Stimulated activated CD4-positive, alpha-beta T cell treated with anti-CD3 and anti-CD28 coated beads, Interleukin-4, amount 100 ng/mL, for 1 hour (primary cell): ENCODE results near the gene CEP95.

Experiments
- DNase-seq: peaks from one replicate; pipeline ENCODE4 v3.0.0-alpha.2; 2020

The CEP95 gene

DNA sequence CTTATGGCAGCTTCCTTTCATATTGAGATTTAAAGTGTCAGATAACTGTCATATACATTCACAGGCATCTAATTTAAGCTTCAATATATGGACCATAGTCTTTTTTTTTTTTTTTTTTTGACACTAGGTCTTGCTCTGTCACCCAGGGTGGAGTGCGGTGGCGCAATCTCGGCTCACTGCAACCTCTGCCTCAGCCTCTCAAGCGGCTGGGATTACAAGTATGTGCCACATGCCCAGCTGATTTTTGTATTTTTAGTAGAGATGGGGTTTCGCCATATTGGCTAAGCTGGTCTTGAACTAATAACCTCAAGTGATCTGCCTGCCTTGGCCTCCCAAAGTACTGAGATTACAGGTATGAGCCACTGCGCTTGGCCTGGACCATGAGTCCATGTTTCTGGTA lies 13.6 kb downstream of the CEP95 start:
- no peak for DNase-seq

DNA sequence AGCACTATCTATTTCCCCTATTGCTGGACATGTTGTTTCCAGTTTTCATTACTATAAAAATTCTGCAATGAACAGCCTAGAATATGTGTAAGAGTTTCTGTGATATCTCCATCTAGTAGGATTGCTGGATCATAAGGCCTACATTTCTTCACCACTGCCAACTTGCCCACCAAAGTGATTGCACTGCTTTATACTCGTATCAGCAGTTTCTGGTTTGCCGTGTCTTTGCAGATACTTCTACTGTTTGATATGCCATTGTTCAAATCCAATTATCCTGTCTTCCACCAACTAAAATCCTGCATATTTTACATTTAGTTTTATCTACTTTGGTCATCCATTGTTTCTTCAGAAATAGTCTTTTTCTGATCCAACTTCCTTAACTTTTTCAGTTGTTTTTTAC lies 21.1 kb downstream of the CEP95 start:
- DNase-seq: no peak

DNA sequence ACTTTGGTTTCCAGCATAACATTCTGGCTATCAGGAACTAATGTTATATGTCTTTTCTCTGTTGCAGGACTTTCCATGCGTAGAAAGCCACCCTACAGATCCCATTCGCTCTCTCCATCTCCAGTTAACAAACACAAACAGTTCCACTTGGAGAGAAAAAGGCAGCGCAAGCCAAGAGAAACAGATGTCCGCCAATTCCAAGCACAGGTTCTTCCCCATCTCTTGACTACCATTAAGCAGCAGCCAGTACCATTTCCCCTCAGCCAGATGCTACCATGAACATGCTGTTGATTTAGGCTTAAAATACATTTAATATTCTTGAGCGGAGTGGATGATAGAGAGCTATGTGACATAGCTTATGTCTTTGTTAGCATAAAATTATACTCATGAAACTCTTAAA lies 22.4 kb downstream of the CEP95 start:
- no peak for DNase-seq

DNA sequence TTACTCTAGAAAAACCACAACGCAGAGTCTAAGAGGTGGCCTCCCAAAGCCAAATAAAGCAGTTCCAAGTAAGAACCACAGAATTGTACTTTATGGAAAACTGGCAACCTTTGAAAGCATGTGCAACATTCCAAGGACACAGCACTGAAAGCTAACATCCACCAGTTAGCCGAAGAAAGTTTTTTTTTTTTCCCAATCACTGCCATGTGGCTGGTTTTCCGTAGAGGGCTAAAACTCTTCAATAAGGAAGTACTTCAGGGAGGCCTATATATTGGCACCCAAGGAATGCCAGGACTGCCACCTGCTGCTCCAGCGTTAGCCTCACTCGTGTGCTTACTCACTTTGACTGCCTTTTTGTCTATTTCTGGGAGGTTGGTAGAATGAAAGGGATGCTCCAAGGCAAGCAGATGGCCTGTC lies 25.2 kb downstream of the CEP95 start:
- DNase-seq: no peak

DNA sequence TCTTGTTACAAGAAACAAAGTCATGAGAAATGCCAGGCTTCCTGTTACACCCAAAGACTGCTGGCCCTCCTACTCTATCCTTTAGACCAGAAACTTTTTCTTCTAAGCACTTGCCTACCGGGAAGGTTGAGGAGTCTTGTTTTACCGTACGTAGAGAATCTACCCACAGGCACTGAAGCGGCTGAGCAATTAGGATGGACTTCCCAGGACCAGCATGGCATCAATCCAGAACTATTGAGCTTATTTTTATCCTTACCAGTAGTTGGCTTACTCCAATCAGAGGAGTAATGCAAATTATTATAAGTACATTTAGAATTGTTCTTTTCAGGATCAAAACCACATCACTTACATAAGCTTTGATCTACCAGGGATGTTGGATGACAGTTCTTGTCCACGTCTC lies 25.6 kb downstream of the CEP95 start:
- no peak for DNase-seq

DNA sequence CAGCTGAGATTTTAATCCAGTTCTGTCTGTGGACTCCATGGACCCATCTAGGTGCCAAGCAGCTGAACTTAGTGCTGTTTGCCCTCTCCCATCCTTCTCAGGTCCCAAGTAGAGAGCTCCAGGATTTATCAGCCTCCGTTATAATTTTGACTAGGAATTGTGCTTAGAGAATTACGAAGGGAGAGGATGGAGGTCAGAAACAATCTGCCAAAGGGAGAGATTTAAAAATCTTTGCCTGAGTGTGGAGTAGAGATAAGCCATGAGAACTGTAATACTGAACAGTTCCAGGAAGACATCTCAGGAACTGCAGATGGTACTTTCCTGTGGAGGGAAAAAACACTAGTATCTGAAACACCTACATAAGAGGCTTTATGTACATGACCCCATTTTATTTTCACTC lies 27.0 kb downstream of the CEP95 start:
- no peak for DNase-seq

DNA sequence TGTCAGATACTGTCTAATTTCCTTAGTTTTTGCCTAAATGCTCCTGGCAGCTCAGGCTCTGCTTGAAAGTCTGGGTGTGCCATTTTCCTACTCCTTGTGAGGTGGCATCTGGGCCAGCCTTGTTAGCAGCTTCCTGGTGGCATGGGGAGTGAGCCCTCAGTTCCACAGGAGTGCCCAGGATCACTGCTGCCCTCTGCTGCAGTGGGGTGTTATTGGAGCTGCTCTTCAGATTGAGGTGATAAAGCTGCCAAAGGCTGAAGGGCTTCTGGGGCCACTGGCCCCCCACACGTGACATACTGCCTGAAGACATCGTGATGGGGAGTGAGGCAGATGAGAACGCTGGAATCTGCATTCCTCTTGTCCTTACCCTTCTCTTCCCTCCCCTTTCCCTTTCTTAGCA lies 27.4 kb downstream of the CEP95 start:
- peak; percentile 2 for DNase-seq

DNA sequence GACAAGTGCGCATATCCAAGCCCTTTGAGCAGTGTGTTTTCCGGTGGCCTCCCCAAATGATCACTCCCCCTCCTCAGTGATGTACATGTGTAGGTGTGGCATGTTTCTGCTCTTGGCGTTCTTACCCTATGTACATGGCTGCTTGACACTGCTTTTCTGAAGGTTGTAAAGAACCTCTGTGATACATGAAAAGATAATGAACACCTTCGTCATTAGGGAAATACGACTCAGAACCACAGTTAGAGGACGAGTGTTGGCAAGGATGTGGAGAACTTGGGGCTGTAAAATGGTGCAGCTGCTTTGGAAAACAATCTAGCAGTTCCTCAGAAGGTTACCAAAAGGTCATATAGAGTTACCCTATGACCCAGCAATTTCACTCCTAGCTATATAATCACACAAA lies 28.6 kb downstream of the CEP95 start:
- no peak for DNase-seq

DNA sequence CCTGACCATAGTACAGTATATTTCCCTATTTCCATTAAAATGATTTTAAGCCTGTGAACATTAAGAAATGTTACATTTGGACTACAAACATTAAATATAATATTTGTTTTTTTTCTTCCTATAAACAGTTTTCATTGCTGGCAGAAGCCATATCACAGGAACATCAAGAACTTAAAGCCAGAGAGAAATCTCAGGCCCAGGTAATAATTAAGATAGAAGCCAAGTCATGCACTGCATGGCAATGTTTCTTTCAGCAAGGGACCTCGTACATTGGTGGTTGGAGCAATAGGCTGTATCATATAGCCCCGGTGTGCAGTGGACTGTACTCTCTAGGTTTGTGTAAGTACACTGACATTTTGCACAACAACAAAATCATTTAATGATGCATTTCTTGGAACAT lies 30.1 kb downstream of the CEP95 start:
- no peak for DNase-seq

DNA sequence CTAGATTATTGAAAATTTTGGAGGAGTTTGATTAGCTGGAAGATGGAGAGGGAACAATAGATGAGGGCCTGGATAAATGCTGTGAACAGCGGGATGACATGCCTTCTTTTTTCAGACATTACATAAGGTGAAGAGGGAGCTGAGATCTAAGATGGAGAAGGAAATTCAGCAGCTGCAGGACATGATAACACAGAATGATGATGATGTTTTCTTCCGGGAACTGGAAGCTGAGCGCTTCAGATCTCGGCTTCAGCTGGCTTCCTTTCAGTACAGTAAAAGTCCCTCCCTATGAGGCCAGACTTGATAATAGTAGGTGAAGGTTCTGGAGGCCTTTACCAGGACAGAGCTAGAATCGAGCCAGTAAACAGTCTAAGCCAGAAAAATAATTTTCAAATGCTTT lies 30.7 kb downstream of the CEP95 start:
- no peak for DNase-seq

DNA sequence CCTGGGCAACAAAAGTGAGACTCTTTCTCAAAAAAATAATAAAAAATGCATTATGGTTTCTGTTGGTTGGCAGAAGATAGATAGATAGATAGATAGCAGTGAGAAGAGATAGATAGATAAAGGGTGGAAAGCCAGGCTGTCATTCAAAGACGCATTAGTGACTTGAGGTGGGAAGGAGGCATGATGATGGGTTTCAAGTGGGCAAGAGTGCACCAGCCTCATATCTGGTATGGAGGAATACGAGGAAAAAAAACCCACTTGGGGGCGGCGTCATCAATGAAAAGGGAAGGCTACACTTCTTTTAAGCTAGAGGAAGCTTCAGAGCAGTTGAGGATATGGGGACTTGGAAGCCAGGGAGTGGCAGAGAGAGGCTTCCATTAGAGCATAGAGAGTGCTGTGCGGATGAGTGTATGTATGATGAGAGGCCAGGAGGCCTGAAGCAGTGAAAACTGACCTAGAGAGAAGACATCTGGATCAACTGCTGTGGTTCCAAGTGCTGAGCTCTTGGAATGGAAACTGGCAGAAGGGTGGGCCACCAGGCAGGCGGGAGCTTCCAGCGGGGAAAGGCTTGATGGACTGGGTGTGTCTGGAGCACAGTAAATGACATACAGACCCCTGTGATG lies 31.8 kb downstream of the CEP95 start:
- DNase-seq: no peak

DNA sequence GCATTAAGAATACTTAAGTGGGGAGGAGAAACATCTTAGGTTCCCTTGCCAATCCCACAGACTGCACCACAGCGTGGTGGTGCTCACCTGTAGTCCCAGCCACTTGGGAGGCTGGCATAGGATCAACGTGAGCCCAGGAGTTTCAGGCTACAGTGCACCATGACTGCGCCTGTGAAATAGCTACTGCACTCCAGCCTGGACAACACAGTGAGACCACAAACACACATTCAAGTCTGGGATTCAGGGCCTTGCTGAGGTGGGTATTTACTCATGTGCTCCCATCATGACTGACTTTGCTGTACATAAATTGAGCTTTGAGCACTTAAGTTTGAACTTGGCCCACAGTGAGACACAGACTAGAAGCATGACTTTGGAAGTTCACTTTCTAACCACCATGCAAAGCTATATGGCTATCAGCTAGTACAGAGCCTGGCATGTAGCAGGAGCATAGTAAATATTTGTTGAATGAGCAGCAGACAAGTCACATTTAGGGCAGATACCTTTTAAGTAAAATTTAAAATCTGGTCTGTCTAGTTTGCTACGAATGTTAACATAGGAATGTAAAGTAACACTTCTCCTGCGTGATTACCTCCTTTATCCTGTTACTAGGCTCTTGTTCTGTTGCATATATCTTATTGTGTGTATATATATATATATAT lies 33.5 kb downstream of the CEP95 start:
- no peak for DNase-seq

DNA sequence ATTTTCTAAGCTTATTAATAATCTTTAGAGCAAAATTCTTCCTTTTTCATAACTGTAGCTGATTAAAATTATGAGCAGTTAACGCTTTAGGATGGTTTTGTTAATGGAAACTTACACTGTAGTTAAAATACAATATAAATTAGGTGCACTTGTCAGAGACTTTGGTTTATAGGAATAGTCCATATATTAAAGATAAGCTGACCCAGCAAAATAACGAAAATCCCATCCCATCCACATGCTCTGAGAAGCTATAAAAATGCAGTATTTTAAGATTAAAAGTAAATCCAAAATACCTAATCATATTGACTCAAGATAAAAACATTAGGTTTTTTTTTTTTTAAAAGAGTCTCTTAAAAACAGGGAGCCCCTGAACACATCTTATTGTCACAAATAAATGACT lies 38.0 kb downstream of the CEP95 start:
- DNase-seq: no peak

DNA sequence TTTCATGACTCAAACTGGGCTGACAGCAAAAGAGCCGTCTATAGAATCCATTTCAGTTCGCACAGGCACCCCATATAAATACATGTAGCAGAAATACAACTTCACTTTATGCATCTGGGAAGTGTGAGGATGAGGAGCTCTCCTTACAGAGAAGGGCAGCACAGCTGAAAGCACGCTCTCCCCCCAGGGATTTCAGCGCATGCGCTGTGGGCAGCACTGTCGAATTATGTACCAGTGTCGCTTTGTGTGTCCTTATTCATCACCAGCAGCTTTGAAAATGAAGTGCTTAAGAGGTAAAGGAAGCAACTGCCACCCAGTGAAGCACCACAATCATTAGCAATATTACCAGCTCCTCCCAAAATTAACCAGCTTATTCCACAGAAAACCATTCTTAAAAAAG lies 39.9 kb downstream of the CEP95 start:
- no peak for DNase-seq

DNA sequence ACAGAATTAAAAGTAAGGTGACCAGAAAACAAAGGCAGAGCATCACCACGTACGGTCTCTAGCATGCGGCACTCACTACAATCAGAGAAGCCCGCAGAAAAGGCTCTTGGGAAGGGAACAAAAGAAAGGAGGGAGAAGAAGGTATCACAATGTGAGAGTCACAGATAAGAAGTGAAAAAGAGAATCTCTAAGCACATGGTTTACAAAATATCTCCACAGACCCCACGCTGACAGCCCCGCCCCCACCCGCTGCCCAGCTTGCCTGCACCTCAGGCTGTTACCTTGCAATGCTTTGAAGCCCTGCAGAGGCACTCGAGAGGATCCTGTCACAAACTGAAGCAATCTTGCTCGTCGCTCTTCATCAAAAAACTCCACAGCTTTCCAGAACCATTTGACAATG lies 40.5 kb downstream of the CEP95 start:
- DNase-seq: no peak

DNA sequence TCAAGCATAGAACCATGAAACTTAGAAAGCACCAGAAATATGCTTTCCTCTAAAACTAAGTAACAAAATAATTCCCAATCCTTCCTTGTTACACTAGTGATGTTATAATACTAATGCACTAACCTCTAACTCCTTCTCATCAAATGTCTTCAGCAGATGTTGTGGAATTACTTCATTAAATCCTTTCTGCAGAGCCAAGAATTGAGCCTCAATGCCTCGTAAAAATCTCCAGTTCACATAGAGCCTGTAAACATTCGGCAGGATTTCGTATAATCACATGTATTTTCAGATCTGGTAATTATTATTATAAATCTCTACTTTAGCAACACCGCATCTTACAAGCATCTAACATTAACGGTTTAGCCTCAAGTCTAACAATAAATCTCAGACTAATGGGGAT lies 44.7 kb downstream of the CEP95 start:
- DNase-seq: no peak

DNA sequence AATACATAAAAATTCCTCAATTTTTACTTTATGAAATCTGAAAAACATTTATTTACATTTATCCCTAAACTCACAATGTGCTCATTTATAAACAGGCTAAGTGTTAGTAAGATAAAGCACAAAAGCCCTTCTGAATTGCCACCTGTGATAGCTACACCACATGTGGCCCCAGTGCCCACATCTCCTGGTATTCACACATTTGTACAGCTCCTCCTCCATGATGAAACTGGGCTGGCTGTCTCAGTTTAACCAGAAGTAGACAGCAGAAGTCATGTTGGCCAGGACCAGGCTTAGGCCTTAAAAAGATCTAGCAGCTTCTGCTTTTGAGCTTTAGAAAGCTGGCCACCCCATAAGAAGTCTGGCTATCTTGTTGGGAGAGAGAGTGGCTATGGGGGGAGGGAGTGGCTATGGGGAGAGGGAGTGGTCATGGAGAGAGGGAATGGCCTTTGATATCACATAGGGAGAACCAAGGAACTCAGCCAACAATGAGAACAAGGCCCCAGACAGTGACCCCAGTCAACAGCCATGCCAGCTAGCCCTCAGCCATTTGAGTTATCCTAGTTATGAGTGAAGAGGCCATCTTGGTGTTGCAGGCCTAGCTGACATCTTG lies 47.4 kb downstream of the CEP95 start:
- DNase-seq: no peak

DNA sequence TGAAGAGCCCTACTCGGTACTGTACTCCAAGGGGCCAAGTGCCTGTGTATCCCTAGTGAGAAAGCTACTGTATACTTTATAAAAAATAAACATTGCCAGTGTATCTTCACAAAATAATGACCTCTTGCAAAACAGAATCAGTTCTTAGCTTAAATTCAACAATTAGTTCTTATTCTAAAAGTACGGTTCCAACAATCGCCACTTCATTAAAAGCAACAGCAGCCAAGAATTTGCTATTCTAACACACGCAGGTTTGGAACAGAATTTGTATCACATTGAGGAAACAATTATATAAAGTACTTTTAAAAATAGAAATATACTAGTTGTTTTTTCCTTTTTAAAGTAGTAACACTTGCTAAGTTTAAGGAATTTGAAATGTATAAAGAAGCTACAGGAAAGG lies 48.5 kb downstream of the CEP95 start:
- DNase-seq: no peak

DNA sequence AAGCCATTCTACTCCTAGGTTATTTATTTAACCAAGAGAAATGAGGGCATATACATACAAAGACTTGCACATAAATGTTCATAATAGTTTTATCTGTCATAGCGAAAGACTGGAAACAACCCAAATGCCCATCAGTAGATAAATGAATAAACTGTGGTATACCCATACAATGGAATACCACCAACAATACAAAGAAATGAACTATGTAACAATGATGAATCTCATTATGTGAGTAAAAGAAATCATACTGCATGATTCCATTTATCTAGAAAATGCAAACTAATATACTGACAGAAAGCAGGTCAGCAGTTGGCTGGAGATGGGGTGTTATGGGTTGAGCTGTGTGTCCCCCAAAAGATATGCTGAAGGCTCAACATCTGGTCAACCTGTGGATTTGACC lies 57.3 kb downstream of the CEP95 start:
- DNase-seq: no peak

DNA sequence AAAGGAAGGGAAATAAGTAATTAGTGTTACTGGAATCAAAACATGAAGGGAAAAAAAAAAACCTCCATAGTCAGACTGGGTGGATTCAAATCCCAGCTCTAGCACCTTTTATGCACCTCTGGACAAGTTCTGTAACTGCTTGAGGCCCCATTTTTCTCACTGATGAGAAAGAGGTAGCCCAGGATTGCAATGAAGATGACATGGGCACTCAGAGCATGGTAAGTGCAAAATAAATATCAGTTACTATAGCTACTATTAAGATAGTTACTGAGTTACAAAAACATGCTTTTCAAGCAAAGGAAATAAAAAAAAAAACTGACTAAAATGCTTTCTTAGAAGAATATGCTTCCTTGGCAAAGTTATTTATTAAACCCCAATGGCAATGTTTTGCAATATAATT lies 58.8 kb downstream of the CEP95 start:
- no peak for DNase-seq

DNA sequence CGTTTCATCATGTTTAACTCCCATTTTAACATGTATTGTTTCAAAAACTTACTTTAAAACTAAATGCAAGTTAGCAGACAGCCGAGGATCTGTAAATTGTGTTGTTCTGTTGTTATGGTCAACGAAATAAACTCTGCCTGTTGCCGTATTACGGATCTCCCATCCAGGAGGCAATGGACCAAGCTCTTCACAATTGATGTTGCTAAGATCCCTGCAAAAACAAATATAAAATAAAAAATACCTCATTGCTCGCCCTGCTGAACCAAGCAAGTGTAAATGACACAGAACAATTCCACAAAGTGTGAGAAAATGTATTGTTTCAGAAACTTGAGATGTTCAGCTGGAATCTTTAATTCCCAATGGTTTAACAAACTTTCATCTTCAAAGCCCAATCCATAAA lies 65.0 kb downstream of the CEP95 start:
- no peak for DNase-seq

DNA sequence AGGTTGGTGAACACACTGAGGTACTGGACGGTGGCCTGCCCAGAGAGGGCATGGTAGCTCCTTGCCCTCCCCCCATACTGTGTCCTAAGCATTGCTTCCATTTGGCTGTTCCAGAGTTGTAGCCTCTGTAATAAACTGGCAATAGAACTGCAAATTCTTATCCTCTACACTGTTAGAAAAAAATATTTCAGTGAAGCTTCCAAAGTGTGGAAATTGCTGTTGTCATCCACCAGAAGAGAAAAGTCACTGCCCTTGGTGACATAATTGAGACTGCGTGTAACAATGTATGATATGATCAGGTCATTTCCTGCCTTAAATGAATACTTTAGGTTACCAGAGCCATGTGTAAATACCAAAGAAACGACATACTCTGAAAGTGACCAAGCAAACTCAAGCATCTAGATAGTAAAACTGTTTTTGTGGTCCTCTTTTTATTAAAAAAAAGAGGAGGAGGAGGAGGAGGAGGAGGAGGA lies 65.9 kb downstream of the CEP95 start:
- DNase-seq: no peak

DNA sequence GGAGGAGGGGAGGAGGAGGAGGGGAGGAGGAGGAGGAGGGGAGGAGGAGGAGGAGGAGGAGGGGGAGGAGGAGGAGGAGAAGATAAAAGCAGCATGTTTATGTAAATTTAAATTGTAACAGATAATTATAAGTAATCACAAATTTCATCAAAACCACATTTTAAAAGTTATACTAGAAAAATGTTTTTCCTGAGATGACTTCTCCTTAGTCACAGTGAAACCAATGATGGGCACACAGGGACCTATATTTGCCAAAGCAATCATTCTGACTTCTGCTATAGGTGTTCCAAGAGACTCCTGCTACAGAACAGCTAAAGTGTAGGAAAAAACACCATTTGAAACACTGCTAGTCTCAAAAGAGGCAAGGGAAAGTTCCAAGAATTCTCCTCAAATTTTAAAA lies 66.4 kb downstream of the CEP95 start:
- no peak for DNase-seq

DNA sequence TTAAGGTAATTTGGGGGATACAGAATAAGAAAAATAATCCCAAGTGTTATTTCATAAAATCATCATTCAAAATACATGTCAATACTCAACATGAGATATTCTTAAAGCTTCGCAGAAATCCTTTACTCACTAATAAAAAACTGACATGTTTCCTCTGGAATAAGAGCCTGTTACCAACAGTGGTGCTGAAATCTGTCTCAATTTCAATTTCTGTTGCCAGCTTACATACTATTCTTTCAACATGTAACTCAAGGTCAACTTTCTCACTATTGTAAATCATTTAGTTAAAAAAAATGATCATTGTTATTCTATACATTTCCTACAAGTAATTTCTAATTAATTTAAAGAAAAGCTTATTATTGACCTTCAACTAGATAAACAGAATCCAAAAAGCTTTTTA lies 67.9 kb downstream of the CEP95 start:
- DNase-seq: no peak

DNA sequence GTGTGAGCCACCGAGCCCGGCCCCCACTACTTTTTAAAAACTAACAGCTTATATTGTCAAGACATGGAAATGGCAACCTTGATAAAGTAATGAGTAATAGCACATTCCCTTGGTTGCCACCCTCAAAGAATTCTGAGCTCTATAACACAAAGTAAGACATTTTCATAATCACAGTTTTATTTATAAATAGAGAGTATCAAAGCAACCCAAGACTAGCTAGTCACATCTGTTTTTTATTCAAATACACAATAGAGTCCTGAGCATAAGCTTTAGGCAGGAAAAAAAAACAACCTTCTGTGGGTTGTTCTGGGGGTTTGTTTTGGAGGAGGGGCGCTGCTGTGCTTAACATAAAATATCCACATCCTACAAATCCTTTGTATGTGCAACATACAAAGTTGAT lies 68.7 kb downstream of the CEP95 start:
- DNase-seq: no peak
